ENCODE data around the gene PAX8. TPM values are rescaled to one million over a fixed set of nuclear protein-coding genes. Genes with fewer than 3 reads are reported as not detected.
"Not testable (repeated sequence)": the region's sequence is repeated elsewhere in the genome, so short reads cannot be mapped to it uniquely, and the experiment has no call there.

PAX8 gene
- total RNA-seq, 3 donors from 2014 or later: 0.73 to 1.1 (median 0.98) TPM

- Mint-ChIP-seq H3K4me3 (no peak overlapping the region), H3K9me3 (no peaks in the 10 kb centered on the region), H3K36me3 (ENCODE audit: insufficient read depth) (no peaks in the 10 kb centered on the region), H3K27me3 (ENCODE audit: low read depth) (no peaks in the 10 kb centered on the region), H3K4me1 (ENCODE audit: low read depth) (peaks cover 17% of the 10 kb centered on the region)
- DNase-seq (no peak), ATAC-seq (no peak)
Observed at GRCh38 chr2:113242327-113242726, 36.4 kb downstream of the PAX8 start.

DNA sequence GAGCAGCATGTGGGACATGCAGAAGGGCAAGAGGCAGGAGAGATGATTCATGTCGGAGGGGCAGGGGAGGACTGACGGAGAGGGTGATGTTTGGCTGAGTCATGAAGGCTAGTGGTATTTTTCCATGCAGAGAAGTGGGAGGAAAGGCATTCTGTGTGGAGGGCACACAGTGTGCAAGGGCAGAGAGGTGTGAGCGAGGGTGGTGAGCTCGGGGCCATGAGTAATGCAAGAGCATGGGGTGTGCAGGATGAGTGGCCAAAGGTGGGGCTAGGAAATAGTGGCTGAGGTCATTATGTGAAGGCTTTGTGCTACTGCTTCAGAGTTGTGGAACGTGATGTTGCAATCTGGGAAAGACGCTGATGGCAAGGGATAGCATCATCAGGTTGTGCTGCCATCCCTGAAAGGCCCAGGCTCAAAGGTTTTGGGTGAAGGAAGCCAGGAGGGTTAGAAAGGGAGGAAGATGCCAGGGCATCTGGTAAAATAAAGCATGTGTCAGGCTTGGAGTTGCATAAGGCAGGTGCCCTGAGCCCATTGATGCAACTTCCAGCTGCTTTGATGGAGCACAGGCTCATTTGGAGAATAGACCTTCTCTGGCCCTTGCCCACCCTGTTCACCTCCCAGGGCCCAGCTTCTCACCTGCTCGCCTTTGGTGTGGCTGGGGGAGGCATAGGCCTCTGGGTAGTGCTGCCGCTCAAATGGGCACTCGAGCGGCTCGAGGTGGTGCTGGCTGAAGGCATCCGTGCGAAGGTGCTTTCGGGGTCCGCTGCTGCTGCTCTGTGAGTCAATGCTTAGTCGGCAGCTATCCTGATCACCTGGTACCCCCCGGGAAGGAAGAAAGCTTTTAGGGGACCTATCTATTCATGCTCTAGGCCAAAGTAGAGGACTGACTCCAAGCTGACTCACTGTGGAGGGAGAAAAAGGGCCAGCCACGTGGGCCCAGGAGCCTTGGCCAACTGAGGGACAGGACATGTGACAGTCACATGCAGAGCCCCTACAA is 37.5 kb downstream of the PAX8 start:
- Mint-ChIP-seq H3K9me3 (no peaks in the 10 kb centered on the region), H3K4me3 (no peak overlapping the region), H3K4me1 (ENCODE audit: low read depth) (peaks cover 25% of the 10 kb centered on the region), H3K27me3 (ENCODE audit: low read depth) (no peaks in the 10 kb centered on the region), H3K36me3 (ENCODE audit: insufficient read depth) (no peaks in the 10 kb centered on the region)
- peak; percentile 40 for DNase-seq
- peak; percentile 94 to 96 for ATAC-seq

DNA sequence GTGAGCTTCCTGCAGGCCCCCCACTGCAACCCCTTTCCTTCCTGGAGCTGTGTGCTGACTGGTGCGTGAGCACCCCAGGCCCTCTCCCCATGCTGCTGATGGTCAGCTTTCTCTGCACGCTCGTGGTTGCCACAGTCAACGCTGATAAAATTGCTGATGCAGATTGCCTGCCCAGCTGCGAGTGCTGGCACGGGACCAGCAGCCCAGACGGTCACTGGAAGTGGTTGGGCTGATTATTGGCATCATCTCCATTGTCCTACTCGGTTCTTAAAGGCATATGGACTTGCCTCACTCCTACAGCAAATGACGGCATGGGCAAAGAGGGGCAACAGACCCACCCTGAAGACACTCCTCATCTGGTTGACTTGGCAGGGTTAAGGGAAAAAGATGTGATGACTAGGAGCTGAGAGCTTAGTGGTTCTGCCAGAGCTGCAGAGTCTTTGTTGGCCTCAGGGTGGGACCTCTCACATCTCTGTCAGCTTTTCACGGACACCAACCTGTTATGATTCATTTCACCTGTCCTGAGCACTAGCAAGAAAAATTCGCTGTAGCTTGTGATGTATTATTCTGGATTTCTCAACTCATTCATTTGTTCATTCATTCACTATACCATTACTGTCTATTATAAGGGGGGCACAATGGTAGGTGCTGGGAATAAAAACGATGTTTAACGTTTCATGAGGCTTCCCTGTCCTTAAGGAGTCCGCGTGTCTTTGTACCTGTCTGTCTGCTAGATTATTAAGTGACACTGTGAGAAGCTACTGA is 38.4 kb downstream of the PAX8 start:
- ATAC-seq (peak; percentile 35 to 53), DNase-seq (no peak)
- Mint-ChIP-seq H3K9me3 (no peaks in the 10 kb centered on the region), H3K36me3 (ENCODE audit: insufficient read depth) (no peaks in the 10 kb centered on the region), H3K4me1 (ENCODE audit: low read depth) (peaks cover 25% of the 10 kb centered on the region), H3K4me3 (no peak overlapping the region), H3K27me3 (ENCODE audit: low read depth) (no peaks in the 10 kb centered on the region)

GRCh38 chr2:113238871-113239839 is 39.6 kb downstream of the PAX8 start:
- H3K4me3 Mint-ChIP-seq: no peak overlapping the region
- H3K27me3 Mint-ChIP-seq (ENCODE audit: low read depth): no peaks in the 10 kb centered on the region
- H3K9me3 Mint-ChIP-seq: no peaks in the 10 kb centered on the region
- DNase-seq: no peak
- ATAC-seq: no peak
- H3K36me3 Mint-ChIP-seq (ENCODE audit: insufficient read depth): no peaks in the 10 kb centered on the region
- peaks cover 27% of the 10 kb centered on the region for H3K4me1 Mint-ChIP-seq (ENCODE audit: low read depth)

DNA sequence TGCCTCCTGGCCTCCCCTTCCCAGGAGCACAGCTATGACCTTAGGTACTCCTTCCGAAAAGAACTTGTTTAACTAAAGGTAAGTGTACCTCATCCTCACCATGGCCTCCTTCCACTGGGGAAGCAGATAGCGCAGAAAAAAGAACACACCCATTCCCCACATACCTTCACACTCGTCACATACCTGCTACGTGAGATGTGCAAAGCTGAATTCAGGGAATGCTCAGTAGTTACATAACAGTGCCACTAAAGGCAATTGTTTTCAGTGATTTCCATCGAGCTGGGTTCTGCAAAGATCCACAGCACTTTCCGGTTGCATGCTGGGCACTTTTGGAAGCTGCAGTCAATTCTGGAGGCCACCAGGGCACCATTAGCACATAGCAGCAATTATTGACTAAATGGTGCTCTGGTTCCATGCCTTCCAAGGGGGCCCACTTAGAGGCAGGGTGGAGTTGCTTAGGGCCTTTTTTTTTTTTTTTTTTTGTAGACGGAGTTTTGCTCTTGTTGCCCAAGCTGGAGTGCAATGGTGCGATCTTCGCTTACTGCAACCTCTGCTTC is 41.0 kb downstream of the PAX8 start:
- Mint-ChIP-seq H3K9me3 (no peaks in the 10 kb centered on the region), H3K27me3 (ENCODE audit: low read depth) (peaks cover 2% of the 10 kb centered on the region), H3K36me3 (ENCODE audit: insufficient read depth) (no peaks in the 10 kb centered on the region), H3K4me1 (ENCODE audit: low read depth) (peaks cover 24% of the 10 kb centered on the region), H3K4me3 (peak overlapping the region; percentile 5)
- ATAC-seq: no peak
- DNase-seq: no peak

GRCh38 chr2:113236367-113237159 is 42.2 kb downstream of the PAX8 start:
- no peak for DNase-seq
- H3K27me3 Mint-ChIP-seq (ENCODE audit: low read depth): peaks cover 2% of the 10 kb centered on the region
- peak overlapping the region; percentile 79 for H3K4me3 Mint-ChIP-seq
- peaks cover 24% of the 10 kb centered on the region for H3K4me1 Mint-ChIP-seq (ENCODE audit: low read depth)
- ATAC-seq: no peak
- no peaks in the 10 kb centered on the region for H3K36me3 Mint-ChIP-seq (ENCODE audit: insufficient read depth)
- no peaks in the 10 kb centered on the region for H3K9me3 Mint-ChIP-seq

- Mint-ChIP-seq H3K4me3 (peak overlapping the region; percentile 88), H3K4me1 (ENCODE audit: low read depth) (peaks cover 19% of the 10 kb centered on the region)
- not testable (repeated sequence) for H3K9me3 Mint-ChIP-seq; H3K27me3 Mint-ChIP-seq (ENCODE audit: low read depth); H3K36me3 Mint-ChIP-seq (ENCODE audit: insufficient read depth)
- DNase-seq: peak; percentile 56
- peak; percentile 95 to 97 for ATAC-seq
Observed at GRCh38 chr2:113235347-113236226, 43.1 kb downstream of the PAX8 start.

DNA sequence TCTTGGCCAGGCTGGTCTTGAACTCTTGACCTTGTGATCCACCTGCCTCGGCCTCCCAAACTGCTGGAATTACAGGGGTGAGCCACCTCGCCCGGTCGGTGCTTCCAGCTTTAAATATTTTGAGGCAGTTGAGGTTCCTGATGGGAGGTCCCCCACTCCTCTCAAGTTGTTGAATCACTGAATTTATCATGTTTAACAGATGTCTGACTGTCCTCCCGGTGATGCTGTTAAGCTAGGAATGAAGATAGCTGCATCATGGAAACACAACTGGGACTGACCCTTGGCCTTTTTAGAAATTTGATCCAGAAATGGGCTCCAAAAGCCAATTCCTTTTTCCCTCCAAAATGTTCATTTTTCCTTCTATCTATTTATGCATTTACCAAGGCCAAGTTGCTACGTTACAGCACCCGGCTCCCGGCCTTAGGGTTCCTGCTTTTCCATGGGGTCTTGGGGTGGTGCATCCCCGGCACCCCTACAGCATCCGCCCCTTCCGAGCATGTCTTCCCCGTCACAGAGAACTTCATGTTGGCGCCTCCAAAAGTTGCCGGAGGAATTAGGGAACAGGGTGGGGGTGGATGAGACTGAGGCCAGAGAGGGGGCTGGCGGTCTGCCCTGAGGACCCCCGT is 43.9 kb downstream of the PAX8 start:
- H3K36me3 Mint-ChIP-seq (ENCODE audit: insufficient read depth): no peaks in the 10 kb centered on the region
- H3K4me1 Mint-ChIP-seq (ENCODE audit: low read depth): peaks cover 16% of the 10 kb centered on the region
- H3K9me3 Mint-ChIP-seq: no peaks in the 10 kb centered on the region
- peak overlapping the region; percentile 88 for H3K4me3 Mint-ChIP-seq
- DNase-seq: no peak
- peak; percentile 20 to 25 for ATAC-seq
- H3K27me3 Mint-ChIP-seq (ENCODE audit: low read depth): peaks cover 2% of the 10 kb centered on the region

DNA sequence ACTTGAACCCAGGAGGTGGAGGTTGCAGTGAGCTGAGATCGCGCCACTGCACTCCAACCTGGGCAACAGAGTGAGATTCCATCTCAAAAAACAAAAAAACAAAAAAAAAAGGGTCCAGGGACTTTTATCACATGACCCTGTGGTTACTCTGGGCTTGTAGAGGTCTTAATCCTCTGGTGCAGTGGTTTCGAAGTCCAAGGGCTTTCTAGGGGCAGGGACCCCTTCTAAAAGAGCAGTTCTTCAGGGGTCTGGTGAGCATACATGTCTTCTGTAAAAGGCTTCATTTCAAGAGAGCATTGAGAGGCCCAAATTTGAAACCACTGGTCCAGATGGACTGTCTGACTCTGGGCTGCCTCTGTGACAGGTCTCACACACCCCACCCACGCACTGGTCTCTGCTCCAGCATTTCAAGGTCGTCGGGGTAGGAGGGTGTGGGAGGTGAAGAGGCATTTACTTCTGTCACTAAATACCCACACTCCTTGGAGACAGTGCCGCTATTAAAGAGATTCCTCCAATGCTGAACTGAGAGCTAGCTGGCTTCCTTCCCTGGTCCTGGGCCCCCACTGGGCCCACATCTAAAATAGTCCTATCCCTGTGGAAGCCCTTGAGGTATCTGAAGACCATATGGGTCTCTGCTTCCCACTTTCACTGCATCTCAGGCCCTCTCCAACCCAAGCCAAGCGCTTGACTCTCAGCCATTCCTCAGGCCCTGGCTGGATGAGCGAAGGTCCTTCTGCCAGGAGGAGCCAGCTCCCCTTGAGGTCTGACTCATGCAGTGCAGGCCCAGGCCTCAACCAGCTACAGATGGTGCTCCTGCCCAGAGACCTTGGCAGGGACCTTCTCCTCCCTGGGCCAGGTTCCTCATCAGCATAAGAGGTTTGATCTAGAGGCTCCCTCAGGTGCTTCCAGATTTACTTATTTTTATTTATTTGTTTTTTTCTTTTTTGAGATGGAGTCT is 44.8 kb downstream of the PAX8 start:
- peaks cover 2% of the 10 kb centered on the region for H3K27me3 Mint-ChIP-seq (ENCODE audit: low read depth)
- H3K9me3 Mint-ChIP-seq: no peaks in the 10 kb centered on the region
- peaks cover 16% of the 10 kb centered on the region for H3K4me1 Mint-ChIP-seq (ENCODE audit: low read depth)
- no peak for DNase-seq
- no peaks in the 10 kb centered on the region for H3K36me3 Mint-ChIP-seq (ENCODE audit: insufficient read depth)
- H3K4me3 Mint-ChIP-seq: no peak overlapping the region
- no peak for ATAC-seq

GRCh38 chr2:113232740-113233139 is 46.0 kb downstream of the PAX8 start:
- H3K4me1 Mint-ChIP-seq (ENCODE audit: low read depth): peaks cover 21% of the 10 kb centered on the region
- peaks cover 2% of the 10 kb centered on the region for H3K27me3 Mint-ChIP-seq (ENCODE audit: low read depth)
- DNase-seq (no peak), ATAC-seq (no peak)
- H3K36me3 Mint-ChIP-seq (ENCODE audit: insufficient read depth): no peaks in the 10 kb centered on the region
- H3K4me3 Mint-ChIP-seq: no peak overlapping the region
- H3K9me3 Mint-ChIP-seq: no peaks in the 10 kb centered on the region

DNA sequence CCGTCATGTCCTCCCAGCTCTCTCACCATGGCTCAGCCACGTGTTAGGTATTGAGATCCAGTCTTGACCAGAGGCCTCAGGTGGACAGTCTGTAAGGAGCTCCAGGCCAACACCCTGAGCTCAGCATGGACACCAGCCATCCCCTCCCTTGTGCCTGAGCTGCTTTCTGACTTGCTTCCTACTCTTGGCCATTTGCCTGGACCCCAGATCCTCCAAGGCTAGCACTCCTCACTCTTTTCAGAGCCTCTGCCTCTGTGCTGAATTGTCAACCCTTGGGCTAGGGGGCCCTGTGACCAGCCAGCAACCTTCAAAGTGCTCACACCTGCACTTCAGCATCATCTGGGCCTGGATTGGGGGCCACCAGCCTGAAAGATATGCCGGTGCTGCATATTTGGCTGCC is 46.6 kb downstream of the PAX8 start:
- no peak for DNase-seq
- Mint-ChIP-seq H3K4me1 (ENCODE audit: low read depth) (peaks cover 17% of the 10 kb centered on the region), H3K36me3 (ENCODE audit: insufficient read depth) (no peaks in the 10 kb centered on the region), H3K27me3 (ENCODE audit: low read depth) (peaks cover 2% of the 10 kb centered on the region), H3K9me3 (no peaks in the 10 kb centered on the region), H3K4me3 (no peak overlapping the region)
- ATAC-seq: no peak

Measured in activated T-cell treated with anti-CD3 and anti-CD28 coated beads, Interleukin-2, amount 50 U/mL, for 4 hours (primary cell).